Activated CD4-positive, alpha-beta memory T cell treated with anti-CD3 and anti-CD28 coated beads for 36 hours (primary cell): Measurements from ENCODE around the gene PTPRJ. TPM values are rescaled to one million over a fixed set of nuclear protein-coding genes. Genes with fewer than 3 reads are reported as not detected.
A peak's percentile ranks its signal among the peaks of the same experiment; 100 is the strongest.
"Not testable (repeated sequence)": the region's sequence is repeated elsewhere in the genome, so short reads cannot be mapped to it uniquely, and the experiment has no call there.

Source experiments
- CTCF ChIA-PET: fragments of 350-600 bp; sonication (Branson Sonifier 250); formaldehyde crosslinking; loops from one replicate; lab custom pipeline; 2021; ENCODE audit warnings: antibody characterized with exemption, inconsistent platforms; lab: Charles Lee
- POLR2A ChIA-PET: fragments of 350-600 bp; sonication (Branson Sonifier 250); formaldehyde crosslinking; loops from one replicate; lab custom pipeline; 2021; ENCODE audit warnings: antibody characterized with exemption; lab: Charles Lee
- DNase-seq: peaks from one replicate; pipeline ENCODE4 v3.0.0-alpha.2; 2020
- H3K27ac Mint-ChIP-seq: one replicate; pipeline ENCODE4 v1.8.0; 2021; ENCODE audit warnings: mixed read lengths
- H3K27me3 Mint-ChIP-seq: one replicate; pipeline ENCODE4 v1.8.0; 2021; ENCODE audit warnings: mixed read lengths
- H3K36me3 Mint-ChIP-seq: one replicate; pipeline ENCODE4 v1.8.0; 2021; ENCODE audit warnings: mixed read lengths
- H3K4me1 Mint-ChIP-seq: one replicate; pipeline ENCODE4 v1.8.0; 2021; ENCODE audit warnings: low read depth, mixed read lengths
- H3K4me3 Mint-ChIP-seq: one replicate; pipeline ENCODE4 v1.8.0; 2021; ENCODE audit warnings: mild to moderate bottlenecking, mixed read lengths
- H3K9me3 Mint-ChIP-seq: one replicate; pipeline ENCODE4 v1.8.0; 2021; ENCODE audit warnings: mixed read lengths
- intact Hi-C: fragments of 100-400 bp; cut with micrococcal nuclease; formaldehyde crosslinking; loops from one replicate; pipeline ENCODE4 v1.15.1; 2023
- total RNA-seq, 2 experiments: library from RNA; stranded (reverse); gene quantifications; one replicate each; pipeline ENCODE4 v1.2.3, GENCODE V29; 2021

PTPRJ gene
- total RNA-seq, 2 experiments from 2014 or later = 36.3 to 37.0 TPM

DNA sequence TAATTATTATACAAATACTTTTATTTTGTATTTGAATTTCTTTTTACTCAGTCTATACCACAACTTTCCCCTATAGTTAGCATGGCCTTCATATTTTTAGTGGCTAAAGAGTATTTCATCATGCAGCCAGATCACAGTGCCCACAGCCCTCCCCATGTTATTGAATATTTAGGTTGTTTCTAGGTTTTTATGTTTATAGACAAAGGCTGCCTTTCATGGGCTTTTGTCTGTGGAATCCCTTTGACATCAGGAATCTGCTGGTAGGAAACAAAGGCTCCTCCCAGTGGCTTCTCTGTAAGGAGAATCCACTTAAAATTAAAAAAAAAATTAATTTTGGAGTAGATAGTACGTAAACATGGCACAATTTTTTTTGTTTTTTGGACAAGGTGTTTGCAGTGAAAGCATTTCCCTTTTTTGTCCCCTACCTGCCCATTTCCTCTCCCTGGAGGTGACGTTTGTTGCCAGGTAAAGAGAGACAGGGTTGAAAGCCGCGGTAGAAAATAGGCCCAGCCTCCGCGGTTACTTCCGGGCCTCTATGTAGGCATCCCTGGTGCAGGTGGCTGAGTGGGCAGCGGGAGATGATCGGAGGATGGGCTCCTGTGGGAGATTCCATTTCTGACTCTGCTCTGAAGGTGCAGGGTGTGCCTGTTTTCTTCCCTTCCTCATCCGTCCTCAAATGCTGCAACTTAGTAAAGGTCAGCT is 154.0 kb downstream of the PTPRJ start:
- ChIA-PET CTCF (no interaction called here), POLR2A (no interaction called here)
- Mint-ChIP-seq H3K4me3 (no peak overlapping the region), H3K27ac (no peak overlapping the region), H3K27me3 (no peaks in the 10 kb centered on the region), H3K4me1 (no peaks in the 10 kb centered on the region), H3K36me3 (peaks cover 16% of the 10 kb centered on the region), H3K9me3 (no peaks in the 10 kb centered on the region)
- no peak for DNase-seq
- intact Hi-C loops = no loop called here

DNA sequence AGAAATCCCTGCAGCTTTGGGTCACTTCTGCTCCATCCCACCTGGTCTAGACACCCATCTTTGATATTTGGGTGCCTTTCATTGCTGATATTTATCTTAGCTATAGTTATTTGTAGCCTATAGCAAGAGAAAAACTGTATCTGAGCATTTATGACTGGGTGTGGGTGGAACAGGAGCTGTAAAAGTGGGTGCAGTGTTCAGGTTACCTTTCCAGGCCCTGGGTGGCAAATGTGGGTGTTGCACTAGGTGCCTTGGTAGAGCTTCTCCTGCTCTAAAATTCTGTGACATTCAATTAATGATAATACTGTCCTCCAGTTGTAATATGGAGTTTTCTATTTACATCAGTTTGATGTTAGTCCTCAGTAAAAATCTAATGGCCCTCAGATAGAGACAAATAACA is 157.9 kb downstream of the PTPRJ start:
- Mint-ChIP-seq H3K4me1 (peaks cover 10% of the 10 kb centered on the region), H3K4me3 (no peak overlapping the region), H3K27ac (no peak overlapping the region), H3K36me3 (peaks cover 24% of the 10 kb centered on the region), H3K27me3 (no peaks in the 10 kb centered on the region), H3K9me3 (no peaks in the 10 kb centered on the region)
- POLR2A ChIA-PET = no interaction called here
- CTCF ChIA-PET = interaction anchor here (1.6 kb wide), 1 partner anchor 204 kb away, joined by 4 read pairs; no protein-coding TSS in a partner anchor
- intact Hi-C loops = no loop called here
- no peak for DNase-seq

DNA sequence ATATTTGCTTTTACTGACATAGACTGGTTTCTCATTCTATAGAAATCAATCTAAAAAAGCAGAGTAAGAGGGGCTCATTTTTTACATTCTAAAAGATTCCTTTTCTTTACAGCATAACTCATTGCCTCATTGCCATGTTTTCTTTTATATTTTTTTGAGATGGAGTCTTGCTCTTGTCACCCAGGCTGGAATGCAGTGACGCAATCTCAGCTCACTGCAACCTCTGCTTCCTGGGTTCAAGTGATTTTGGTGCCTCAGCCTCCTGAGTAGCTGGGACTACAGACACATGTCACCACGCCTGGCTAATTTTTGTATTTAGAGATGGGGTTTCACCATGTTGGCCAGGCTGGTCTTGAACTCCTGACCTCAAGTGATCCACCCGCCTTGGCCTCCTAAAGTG is 159.5 kb downstream of the PTPRJ start:
- H3K4me3 Mint-ChIP-seq, H3K4me1 Mint-ChIP-seq, intact Hi-C loops, H3K27me3 Mint-ChIP-seq, H3K27ac Mint-ChIP-seq, H3K9me3 Mint-ChIP-seq, DNase-seq, POLR2A ChIA-PET, CTCF ChIA-PET: not testable (repeated sequence)
- H3K36me3 Mint-ChIP-seq = peaks cover 38% of the 10 kb centered on the region

GRCh38 chr11:48141475-48142122 is 161.2 kb downstream of the PTPRJ start:
- DNase-seq = no peak
- H3K4me3 Mint-ChIP-seq = no peak overlapping the region
- intact Hi-C loops = no loop called here
- ChIA-PET CTCF (no interaction called here), POLR2A (no interaction called here)
- H3K4me1 Mint-ChIP-seq = peaks cover 13% of the 10 kb centered on the region
- H3K27me3 Mint-ChIP-seq = no peaks in the 10 kb centered on the region
- peaks cover 47% of the 10 kb centered on the region for H3K36me3 Mint-ChIP-seq
- H3K27ac Mint-ChIP-seq = no peak overlapping the region
- H3K9me3 Mint-ChIP-seq = no peaks in the 10 kb centered on the region

GRCh38 chr11:48142889-48143288 is 162.5 kb downstream of the PTPRJ start:
- H3K36me3 Mint-ChIP-seq = peaks cover 50% of the 10 kb centered on the region
- no peak for DNase-seq
- H3K4me1 Mint-ChIP-seq = peaks cover 13% of the 10 kb centered on the region
- POLR2A ChIA-PET = no interaction called here
- no peak overlapping the region for H3K4me3 Mint-ChIP-seq
- H3K9me3 Mint-ChIP-seq = no peaks in the 10 kb centered on the region
- no peak overlapping the region for H3K27ac Mint-ChIP-seq
- H3K27me3 Mint-ChIP-seq = no peaks in the 10 kb centered on the region
- CTCF ChIA-PET = no interaction called here
- intact Hi-C loops = no loop called here

- intact Hi-C loops = no loop called here
- DNase-seq = no peak
- Mint-ChIP-seq H3K4me1 (peaks cover 7% of the 10 kb centered on the region), H3K27me3 (no peaks in the 10 kb centered on the region), H3K36me3 (peaks cover 69% of the 10 kb centered on the region), H3K27ac (no peak overlapping the region), H3K9me3 (peaks cover 13% of the 10 kb centered on the region), H3K4me3 (no peak overlapping the region)
- ChIA-PET CTCF (no interaction called here), POLR2A (no interaction called here)
These were observed 168.4 kb downstream of the PTPRJ start for GRCh38 chr11:48148749-48149148.

- peaks cover 10% of the 10 kb centered on the region for H3K4me1 Mint-ChIP-seq
- ChIA-PET POLR2A (no interaction called here), CTCF (no interaction called here)
- peaks cover 16% of the 10 kb centered on the region for H3K9me3 Mint-ChIP-seq
- intact Hi-C loops = no loop called here
- no peaks in the 10 kb centered on the region for H3K27me3 Mint-ChIP-seq
- peaks cover 69% of the 10 kb centered on the region for H3K36me3 Mint-ChIP-seq
- H3K4me3 Mint-ChIP-seq = no peak overlapping the region
- no peak for DNase-seq
- H3K27ac Mint-ChIP-seq = no peak overlapping the region
These were observed 169.9 kb downstream of the PTPRJ start for GRCh38 chr11:48150213-48150612.

DNA sequence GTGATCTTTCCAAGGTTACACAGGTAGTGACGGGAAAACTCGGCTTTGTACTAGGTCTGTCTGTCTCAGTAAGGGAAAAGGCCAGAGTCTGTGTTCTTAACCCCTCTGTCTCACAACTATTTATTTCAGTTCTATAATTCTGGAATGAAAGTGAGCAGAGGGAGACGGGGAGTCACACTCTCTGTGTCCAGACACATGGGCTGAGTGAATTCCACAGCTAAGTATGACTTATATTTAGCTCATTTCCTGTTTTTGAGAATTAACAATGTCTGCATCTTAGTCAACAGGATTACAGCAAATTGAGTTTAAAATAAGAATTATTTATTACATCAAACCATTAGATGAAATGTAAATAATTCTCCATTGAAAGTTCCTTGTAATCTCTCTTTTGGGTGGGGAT is 173.8 kb downstream of the PTPRJ start:
- DNase-seq = no peak
- ChIA-PET POLR2A (no interaction called here), CTCF (no interaction called here)
- Mint-ChIP-seq H3K9me3 (peaks cover 16% of the 10 kb centered on the region), H3K4me1 (peaks cover 7% of the 10 kb centered on the region), H3K4me3 (no peak overlapping the region), H3K27me3 (no peaks in the 10 kb centered on the region), H3K27ac (no peak overlapping the region), H3K36me3 (peaks cover 66% of the 10 kb centered on the region)
- intact Hi-C loops = no loop called here

- H3K9me3 Mint-ChIP-seq = no peaks in the 10 kb centered on the region
- no peaks in the 10 kb centered on the region for H3K27me3 Mint-ChIP-seq
- peaks cover 33% of the 10 kb centered on the region for H3K36me3 Mint-ChIP-seq
- peak overlapping the region; percentile 25 for H3K27ac Mint-ChIP-seq
- ChIA-PET CTCF (interaction anchor here (1.1 to 2.6 kb wide), 2 partner anchors 10 to 228 kb away, joined by 3 to 13 read pairs; no protein-coding TSS in a partner anchor), POLR2A (no interaction called here)
- intact Hi-C loops = no loop called here
- no peak overlapping the region for H3K4me3 Mint-ChIP-seq
- DNase-seq = no peak
- H3K4me1 Mint-ChIP-seq = no peaks in the 10 kb centered on the region
These were observed 181.9 kb downstream of the PTPRJ start for GRCh38 chr11:48161951-48162884.

DNA sequence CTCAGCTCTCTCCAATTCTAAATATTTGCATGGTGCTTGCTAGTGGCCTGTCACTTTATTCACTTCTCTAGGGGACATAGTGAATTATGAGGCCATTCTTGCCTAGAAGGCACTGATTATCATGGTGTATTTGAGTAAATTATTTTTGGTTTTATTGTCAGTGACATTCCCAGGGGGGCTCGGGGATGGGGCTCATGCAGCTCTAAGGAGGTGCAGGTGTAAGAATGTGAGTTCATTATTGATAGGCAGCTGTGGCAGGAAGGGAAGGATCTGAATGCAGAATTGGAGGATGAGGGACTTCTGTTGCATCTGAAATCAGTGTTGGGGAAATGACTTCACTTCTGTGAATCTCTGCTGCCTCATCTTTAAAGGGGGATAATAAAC is 182.5 kb downstream of the PTPRJ start:
- Mint-ChIP-seq H3K4me3 (no peak overlapping the region), H3K36me3 (peaks cover 29% of the 10 kb centered on the region), H3K27me3 (no peaks in the 10 kb centered on the region), H3K9me3 (no peaks in the 10 kb centered on the region), H3K27ac (peak overlapping the region; percentile 25), H3K4me1 (no peaks in the 10 kb centered on the region)
- DNase-seq = no peak
- intact Hi-C loops = no loop called here
- ChIA-PET POLR2A (no interaction called here), CTCF (interaction anchor here (1.1 to 2.6 kb wide), 2 partner anchors 10 to 228 kb away, joined by 3 to 13 read pairs; no protein-coding TSS in a partner anchor)

DNA sequence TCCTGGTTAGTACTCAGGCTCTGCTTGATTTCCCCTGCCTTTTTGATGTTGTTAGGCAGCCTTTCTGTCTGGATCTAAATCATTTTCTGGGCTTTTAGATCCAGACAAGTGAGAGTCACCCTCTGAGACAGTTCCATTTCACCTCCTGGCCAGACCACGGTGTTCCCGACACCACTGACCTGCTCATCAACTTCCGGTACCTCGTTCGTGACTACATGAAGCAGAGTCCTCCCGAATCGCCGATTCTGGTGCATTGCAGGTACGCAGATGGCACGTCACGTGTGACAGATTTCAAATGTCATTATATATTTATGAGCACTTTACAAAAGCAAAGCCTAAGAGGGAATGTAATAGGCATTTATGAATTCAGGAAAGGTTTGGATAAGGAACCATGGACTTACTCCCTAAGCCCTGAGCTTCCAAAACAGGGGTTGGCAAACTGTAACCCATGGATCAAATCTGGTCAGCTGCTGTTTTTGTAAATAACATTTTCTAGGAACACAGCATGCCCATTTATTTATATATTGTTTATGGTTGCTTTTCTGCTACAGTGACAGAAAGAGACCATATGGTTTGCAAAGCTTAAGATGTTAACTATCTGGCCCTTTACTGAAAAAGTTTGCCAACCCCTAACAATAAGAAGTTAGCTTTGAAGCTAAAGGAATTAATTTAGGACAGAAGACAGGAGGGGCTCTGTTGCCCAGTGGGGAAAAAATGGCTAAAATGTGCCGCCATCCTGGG is 183.2 kb downstream of the PTPRJ start:
- DNase-seq = no peak
- CTCF ChIA-PET = interaction anchor here (2.6 kb wide), 1 partner anchor 9 kb away, joined by 13 read pairs; no protein-coding TSS in a partner anchor
- no peaks in the 10 kb centered on the region for H3K4me1 Mint-ChIP-seq
- H3K27me3 Mint-ChIP-seq = no peaks in the 10 kb centered on the region
- no peak overlapping the region for H3K4me3 Mint-ChIP-seq
- intact Hi-C loops = no loop called here
- no peaks in the 10 kb centered on the region for H3K9me3 Mint-ChIP-seq
- POLR2A ChIA-PET = no interaction called here
- H3K36me3 Mint-ChIP-seq = peaks cover 29% of the 10 kb centered on the region
- H3K27ac Mint-ChIP-seq = no peak overlapping the region
